Vagina (tissue), 2 donors: ENCODE results near the gene OR10A5. TPM values are rescaled to one million over a fixed set of nuclear protein-coding genes. Genes with fewer than 3 reads are reported as not detected.
"Not testable (repeated sequence)": the region's sequence is repeated elsewhere in the genome, so short reads cannot be mapped to it uniquely, and the experiment has no call there.

Experiments
- DNase-seq, 2 donors: peaks; one replicate each; pipeline ENCODE4 v3.0.0-alpha.2; 2017; ENCODE audit errors: extremely low spot score in 2 of 2
- H3K27ac ChIP-seq: fragments of 200-600 bp; sonication (generic); one replicate; pipeline ENCODE4 v1.5.1; 2019
- H3K27me3 ChIP-seq: fragments of 200-600 bp; sonication (generic); one replicate; pipeline ENCODE4 v1.5.1; 2019
- H3K36me3 ChIP-seq, 2 donors: fragments of 200-600 bp; sonication (generic); one replicate each; pipeline ENCODE4 v1.5.1; 2017 to 2019
- H3K4me1 ChIP-seq: fragments of 200-600 bp; sonication (generic); one replicate; pipeline ENCODE4 v1.5.1; 2019
- H3K4me3 ChIP-seq, 2 donors: fragments of 200-600 bp; sonication (generic); 1 replicate in 1 of 2; 2 replicates in 1 of 2; pipeline ENCODE4 v1.5.1; 2016 to 2019
- H3K9me3 ChIP-seq: fragments of 200-600 bp; sonication (generic); one replicate; pipeline ENCODE4 v1.5.1; 2019
- POLR2A ChIP-seq, 2 donors: fragments of 450-650 bp; IDR thresholded peaks; one replicate each; pipeline ENCODE4 v1.6.1; 2017; ENCODE audit warnings: antibody characterized with exemption in 2 of 2, mild to moderate bottlenecking in 2 of 2, moderate library complexity in 2 of 2
- POLR2AphosphoS5 ChIP-seq, 2 donors: sonication (generic); formaldehyde crosslinking; IDR thresholded peaks; one replicate each; pipeline ENCODE4 v1.9.0; 2017; ENCODE audit warnings: antibody characterized with exemption in 2 of 2, mild to moderate bottlenecking in 2 of 2, low read depth in 1 of 2; ENCODE audit not compliant: insufficient read depth in 1 of 2
- intact Hi-C: fragments of 100-400 bp; cut with DNase I; formaldehyde crosslinking; loops from one replicate; pipeline ENCODE4 v1.15.1; 2023
- total RNA-seq: library from RNA; depleted of rRNA; stranded (reverse); fragments of >200 nt; gene quantifications from one replicate; pipeline ENCODE4 v1.2.3, GENCODE V29; 2016
- TF ChIP-seq, protein P1 (sequence below), 3 experiments: fragments of 450-650 bp in 2 of 3; fragments of 200-600 bp in 1 of 3; sonication (generic) in 1 of 3; IDR thresholded peaks; one replicate each; pipeline ENCODE4 v1.5.1; 2017 to 2019; ENCODE audit warnings: antibody characterized with exemption in 3 of 3, mild to moderate bottlenecking in 2 of 3, moderate library complexity in 2 of 3

OR10A5 gene
- total RNA-seq, 1 donor from 2014 or later, result not detected

DNA sequence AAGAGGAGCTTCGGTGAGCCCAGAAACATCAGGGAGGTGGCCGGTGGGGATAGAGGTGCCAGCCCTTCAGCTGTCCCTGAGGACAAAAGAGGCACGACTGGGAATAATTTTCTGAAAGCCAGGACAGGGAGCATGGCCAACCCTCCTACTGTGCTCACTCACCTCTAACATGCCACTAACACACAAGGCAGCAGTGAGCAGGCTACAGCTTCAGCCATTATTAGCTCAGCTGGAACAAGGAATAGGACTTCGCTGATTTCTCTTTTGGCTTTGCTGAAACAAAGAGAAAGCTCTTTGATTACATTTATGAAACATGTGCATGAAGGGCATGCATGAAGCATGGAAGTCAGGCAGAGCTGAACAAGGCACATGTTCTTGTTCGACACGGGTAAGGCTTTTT, 12.1 kb upstream of the OR10A5 start:
- no peak for DNase-seq
- no peak overlapping the region for H3K4me3 ChIP-seq
- TF ChIP-seq POLR2AphosphoS5 (IDR thresholded peaks at IDR 0.05; ENCODE audit: insufficient read depth in 1 of 2, low read depth in 1 of 2) (no peak), POLR2A (IDR thresholded peaks at IDR 0.05) (no peak)
- TF ChIP-seq, protein P1, sequence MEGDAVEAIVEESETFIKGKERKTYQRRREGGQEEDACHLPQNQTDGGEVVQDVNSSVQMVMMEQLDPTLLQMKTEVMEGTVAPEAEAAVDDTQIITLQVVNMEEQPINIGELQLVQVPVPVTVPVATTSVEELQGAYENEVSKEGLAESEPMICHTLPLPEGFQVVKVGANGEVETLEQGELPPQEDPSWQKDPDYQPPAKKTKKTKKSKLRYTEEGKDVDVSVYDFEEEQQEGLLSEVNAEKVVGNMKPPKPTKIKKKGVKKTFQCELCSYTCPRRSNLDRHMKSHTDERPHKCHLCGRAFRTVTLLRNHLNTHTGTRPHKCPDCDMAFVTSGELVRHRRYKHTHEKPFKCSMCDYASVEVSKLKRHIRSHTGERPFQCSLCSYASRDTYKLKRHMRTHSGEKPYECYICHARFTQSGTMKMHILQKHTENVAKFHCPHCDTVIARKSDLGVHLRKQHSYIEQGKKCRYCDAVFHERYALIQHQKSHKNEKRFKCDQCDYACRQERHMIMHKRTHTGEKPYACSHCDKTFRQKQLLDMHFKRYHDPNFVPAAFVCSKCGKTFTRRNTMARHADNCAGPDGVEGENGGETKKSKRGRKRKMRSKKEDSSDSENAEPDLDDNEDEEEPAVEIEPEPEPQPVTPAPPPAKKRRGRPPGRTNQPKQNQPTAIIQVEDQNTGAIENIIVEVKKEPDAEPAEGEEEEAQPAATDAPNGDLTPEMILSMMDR (IDR thresholded peaks at IDR 0.05), result no peak
- H3K27me3 ChIP-seq, result no peaks in the 10 kb centered on the region
- intact Hi-C loops, result no loop called here
- no peaks in the 10 kb centered on the region for H3K4me1 ChIP-seq
- no peaks in the 10 kb centered on the region for H3K36me3 ChIP-seq
- H3K27ac ChIP-seq, result no peak overlapping the region
- H3K9me3 ChIP-seq, result no peaks in the 10 kb centered on the region

- intact Hi-C loops, result no loop called here
- H3K27me3 ChIP-seq, result no peaks in the 10 kb centered on the region
- H3K9me3 ChIP-seq, result no peaks in the 10 kb centered on the region
- no peaks in the 10 kb centered on the region for H3K4me1 ChIP-seq
- no peak overlapping the region for H3K4me3 ChIP-seq
- DNase-seq, result no peak
- no peaks in the 10 kb centered on the region for H3K36me3 ChIP-seq
- TF ChIP-seq POLR2AphosphoS5 (IDR thresholded peaks at IDR 0.05; ENCODE audit: insufficient read depth in 1 of 2, low read depth in 1 of 2) (no peak), POLR2A (IDR thresholded peaks at IDR 0.05) (no peak)
- TF ChIP-seq, protein P1 (IDR thresholded peaks at IDR 0.05), result no peak
- no peak overlapping the region for H3K27ac ChIP-seq
Observed at GRCh38 chr11:6834021-6834420, 11.5 kb upstream of the OR10A5 start.

DNA sequence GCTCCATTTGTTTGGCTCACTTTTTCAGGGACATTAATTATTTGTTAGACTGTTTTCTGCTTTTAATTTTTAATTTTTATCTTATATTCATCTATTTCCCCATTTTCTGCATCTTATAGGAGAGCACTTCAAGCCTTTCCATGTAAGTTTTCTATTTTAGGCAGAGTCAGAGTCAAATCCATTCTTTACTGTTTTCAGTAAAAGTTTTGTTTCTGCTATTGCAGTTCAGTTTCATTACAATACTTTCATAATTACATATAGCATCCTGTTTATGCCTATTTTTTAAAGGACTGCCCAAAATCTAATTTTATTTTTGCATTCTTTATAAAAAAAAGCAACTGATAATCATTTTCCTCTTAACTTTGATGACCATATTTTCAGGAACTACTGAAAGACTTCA, 3.8 kb upstream of the OR10A5 start:
- H3K4me1 ChIP-seq, result no peaks in the 10 kb centered on the region
- TF ChIP-seq, protein P1 (IDR thresholded peaks at IDR 0.05), result no peak
- TF ChIP-seq POLR2AphosphoS5 (IDR thresholded peaks at IDR 0.05; ENCODE audit: insufficient read depth in 1 of 2, low read depth in 1 of 2) (no peak), POLR2A (IDR thresholded peaks at IDR 0.05) (no peak)
- H3K9me3 ChIP-seq, result no peaks in the 10 kb centered on the region
- no peak overlapping the region for H3K4me3 ChIP-seq
- no peaks in the 10 kb centered on the region for H3K27me3 ChIP-seq
- no peak for DNase-seq
- no peaks in the 10 kb centered on the region for H3K36me3 ChIP-seq
- intact Hi-C loops, result no loop called here
- H3K27ac ChIP-seq, result no peak overlapping the region

GRCh38 chr11:6843670-6844069, 1.8 kb upstream of the OR10A5 start:
- intact Hi-C loops, result no loop called here
- Histone ChIP-seq H3K4me1 (no peaks in the 10 kb centered on the region), H3K9me3 (no peaks in the 10 kb centered on the region), H3K4me3 (no peak overlapping the region), H3K27me3 (no peaks in the 10 kb centered on the region), H3K27ac (no peak overlapping the region), H3K36me3 (no peaks in the 10 kb centered on the region)
- TF ChIP-seq POLR2AphosphoS5 (IDR thresholded peaks at IDR 0.05; ENCODE audit: insufficient read depth in 1 of 2, low read depth in 1 of 2), result no peak
- TF ChIP-seq POLR2A (IDR thresholded peaks at IDR 0.05), result no peak
- TF ChIP-seq, protein P1 (IDR thresholded peaks at IDR 0.05), result no peak
- DNase-seq, result no peak

DNA sequence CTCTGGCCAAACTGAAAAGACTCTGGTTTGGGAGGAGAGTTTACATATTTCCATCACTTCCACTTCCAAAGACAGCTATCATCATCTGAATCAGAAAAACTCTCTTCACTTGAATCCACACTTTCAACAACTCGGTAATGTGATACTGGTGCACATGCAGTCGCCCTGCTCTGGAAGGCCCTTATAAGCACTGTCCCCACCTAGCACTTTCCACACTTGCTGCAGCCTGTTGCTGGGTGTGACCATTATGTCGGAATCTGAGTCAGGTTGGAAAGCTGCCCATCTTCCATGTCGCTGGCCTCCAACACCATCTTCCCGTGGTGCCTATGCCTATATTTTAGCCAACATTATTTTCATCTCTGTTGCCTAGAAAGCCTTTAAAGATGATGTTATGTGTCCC, 1.1 kb upstream of the OR10A5 start:
- no peaks in the 10 kb centered on the region for H3K4me1 ChIP-seq
- intact Hi-C loops, result no loop called here
- TF ChIP-seq POLR2AphosphoS5 (IDR thresholded peaks at IDR 0.05; ENCODE audit: insufficient read depth in 1 of 2, low read depth in 1 of 2), result no peak
- no peak overlapping the region for H3K4me3 ChIP-seq
- no peaks in the 10 kb centered on the region for H3K36me3 ChIP-seq
- no peaks in the 10 kb centered on the region for H3K9me3 ChIP-seq
- DNase-seq, result no peak
- no peaks in the 10 kb centered on the region for H3K27me3 ChIP-seq
- H3K27ac ChIP-seq, result no peak overlapping the region

GRCh38 chr11:6850526-6850925, 5.0 kb downstream of the OR10A5 start:
- DNase-seq, result no peak
- Histone ChIP-seq H3K9me3 (no peaks in the 10 kb centered on the region), H3K4me3 (no peak overlapping the region), H3K27me3 (no peaks in the 10 kb centered on the region), H3K27ac (no peak overlapping the region), H3K4me1 (no peaks in the 10 kb centered on the region), H3K36me3 (no peaks in the 10 kb centered on the region)
- intact Hi-C loops, result no loop called here
- TF ChIP-seq POLR2A (IDR thresholded peaks at IDR 0.05) (no peak), POLR2AphosphoS5 (IDR thresholded peaks at IDR 0.05; ENCODE audit: insufficient read depth in 1 of 2, low read depth in 1 of 2) (no peak)
- TF ChIP-seq, protein P1 (IDR thresholded peaks at IDR 0.05), result no peak

- H3K36me3 ChIP-seq, H3K4me1 ChIP-seq, H3K9me3 ChIP-seq, H3K4me3 ChIP-seq, H3K27me3 ChIP-seq, intact Hi-C loops, H3K27ac ChIP-seq, DNase-seq: not testable (repeated sequence)
Observed at GRCh38 chr11:6854801-6855200, 9.3 kb downstream of the OR10A5 start.
